H9 (cell line): ENCODE data around the gene TSPAN32. TPM values are rescaled to one million over a fixed set of nuclear protein-coding genes. Genes with fewer than 3 reads are reported as not detected.

Experiments
- DNase-seq: peaks from one replicate; pipeline ENCODE4 v3.0.0-alpha.2; 2017
- H2AFZ ChIP-seq: one replicate; pipeline ENCODE4 v1.6.1; 2013; ENCODE audit warnings: mild to moderate bottlenecking, low read length, control low read depth, moderate library complexity
- H2AK5ac ChIP-seq: 2 replicates; pipeline ENCODE4 v1.6.1; 2013; ENCODE audit warnings: low read length, control low read depth, mixed read lengths; ENCODE audit not compliant: insufficient read length
- H2BK120ac ChIP-seq: one replicate; pipeline ENCODE4 v1.6.1; 2013; ENCODE audit warnings: low read depth, mild to moderate bottlenecking, low read length, control low read depth, inconsistent platforms; ENCODE audit not compliant: poor library complexity, severe bottlenecking
- H2BK12ac ChIP-seq: 2 replicates; pipeline ENCODE4 v1.6.1; 2013; ENCODE audit warnings: low read length, control low read depth, mixed read lengths, low read depth; ENCODE audit not compliant: insufficient read length
- H2BK15ac ChIP-seq: 2 replicates; pipeline ENCODE4 v1.6.1; 2013; ENCODE audit warnings: low read depth, low read length, control low read depth
- H2BK20ac ChIP-seq: one replicate; pipeline ENCODE4 v1.6.1; 2013; ENCODE audit warnings: low read depth, mild to moderate bottlenecking, low read length, control low read depth, inconsistent platforms; ENCODE audit not compliant: poor library complexity, severe bottlenecking
- H2BK5ac ChIP-seq: 2 replicates; pipeline ENCODE4 v1.6.1; 2013; ENCODE audit warnings: low read length, control low read depth, mixed read lengths; ENCODE audit not compliant: insufficient read length
- H3K14ac ChIP-seq: 2 replicates; pipeline ENCODE4 v1.6.1; 2013; ENCODE audit warnings: low read length, control low read depth; ENCODE audit not compliant: insufficient read depth
- H3K18ac ChIP-seq: 2 replicates; pipeline ENCODE4 v1.6.1; 2013; ENCODE audit warnings: low read depth, mild to moderate bottlenecking, mixed read lengths, low read length, control low read depth; ENCODE audit not compliant: insufficient read length
- H3K23ac ChIP-seq: 2 replicates; pipeline ENCODE4 v1.6.1; 2013; ENCODE audit warnings: low read length, control low read depth, mixed read lengths, low read depth; ENCODE audit not compliant: insufficient read length
- H3K23me2 ChIP-seq: 2 replicates; pipeline ENCODE4 v1.6.1; 2013; ENCODE audit warnings: low read depth, mild to moderate bottlenecking, mixed read lengths, low read length, control low read depth; ENCODE audit not compliant: insufficient read length, poor library complexity, severe bottlenecking
- H3K27ac ChIP-seq: 2 replicates; pipeline ENCODE4 v1.5.1; 2013; ENCODE audit warnings: low read length, control low read depth, mixed read lengths, low read depth; ENCODE audit not compliant: insufficient read length
- H3K27me3 ChIP-seq: 2 replicates; pipeline ENCODE4 v1.6.1; 2013; ENCODE audit warnings: low read length, control low read depth, inconsistent platforms; ENCODE audit not compliant: insufficient read depth
- H3K4ac ChIP-seq: 2 replicates; pipeline ENCODE4 v1.6.1; 2013; ENCODE audit warnings: low read depth, mild to moderate bottlenecking, control low read depth, inconsistent platforms, low read length, moderate library complexity
- H3K4me1 ChIP-seq: 2 replicates; pipeline ENCODE4 v1.6.1; 2013; ENCODE audit warnings: low read length, control low read depth, inconsistent platforms; ENCODE audit not compliant: insufficient read depth
- H3K4me2 ChIP-seq: 2 replicates; pipeline ENCODE4 v1.6.1; 2013; ENCODE audit warnings: low read length, control low read depth, mixed read lengths; ENCODE audit not compliant: insufficient read length, insufficient read depth
- H3K56ac ChIP-seq: 2 replicates; pipeline ENCODE4 v1.6.1; 2013; ENCODE audit warnings: low read depth, mild to moderate bottlenecking, mixed read lengths, low read length, control low read depth; ENCODE audit not compliant: insufficient read length
- H3K79me1 ChIP-seq: 2 replicates; pipeline ENCODE4 v1.6.1; 2013; ENCODE audit warnings: low read depth, mild to moderate bottlenecking, moderate library complexity, low read length, control low read depth, inconsistent platforms; ENCODE audit not compliant: insufficient read depth, poor library complexity, severe bottlenecking
- H3K79me2 ChIP-seq: 2 replicates; pipeline ENCODE4 v1.6.1; 2013; ENCODE audit warnings: low read length, control low read depth, inconsistent platforms; ENCODE audit not compliant: insufficient read depth
- H3K9ac ChIP-seq: 2 replicates; pipeline ENCODE4 v1.6.1; 2013; ENCODE audit warnings: low read length, control low read depth, mixed read lengths; ENCODE audit not compliant: insufficient read length; ENCODE audit errors: extremely low read depth
- H3K9me3 ChIP-seq: one replicate; pipeline ENCODE4 v1.6.1; 2013; ENCODE audit warnings: low read depth, low read length, inconsistent platforms; ENCODE audit not compliant: control insufficient read depth
- H3T11ph ChIP-seq: one replicate; pipeline ENCODE4 v1.6.1; 2013; ENCODE audit warnings: mild to moderate bottlenecking, low read length, control low read depth, inconsistent platforms
- H4K20me1 ChIP-seq: one replicate; pipeline ENCODE4 v1.6.1; 2013; ENCODE audit not compliant: control insufficient read depth, insufficient read length, insufficient read depth
- H4K5ac ChIP-seq: 2 replicates; pipeline ENCODE4 v1.6.1; 2013; ENCODE audit warnings: low read depth, mild to moderate bottlenecking, mixed read lengths, low read length, control low read depth; ENCODE audit not compliant: insufficient read length
- H4K8ac ChIP-seq: replicated peaks from 2 replicates; pipeline ENCODE4 v1.6.1; 2013; ENCODE audit warnings: low read length, control low read depth, mixed read lengths, low read depth; ENCODE audit not compliant: insufficient read length
- H4K91ac ChIP-seq: 2 replicates; pipeline ENCODE4 v1.6.1; 2013; ENCODE audit warnings: low read depth, mild to moderate bottlenecking, moderate library complexity, mixed read lengths, low read length, control low read depth; ENCODE audit not compliant: insufficient read length
- H3K27ac Mint-ChIP-seq, 3 experiments: 2 replicates in 2 of 3; 3 replicates in 1 of 3; pipeline ENCODE4 v1.8.0; 2020 to 2021; ENCODE audit warnings: mixed read lengths in 3 of 3, mild to moderate bottlenecking in 1 of 3, moderate library complexity in 1 of 3
- H3K27me3 Mint-ChIP-seq: 2 replicates; pipeline ENCODE4 v1.8.0; 2021; ENCODE audit warnings: low read depth, mild to moderate bottlenecking, moderate library complexity, mixed read lengths
- H3K36me3 Mint-ChIP-seq, 3 experiments: 2 replicates in 2 of 3; 3 replicates in 1 of 3; pipeline ENCODE4 v1.8.0; 2020 to 2021; ENCODE audit warnings: low read depth in 3 of 3, mixed read lengths in 3 of 3; ENCODE audit not compliant: insufficient read depth in 1 of 3
- H3K4me1 Mint-ChIP-seq, 2 experiments: 2 replicates each; pipeline ENCODE4 v1.8.0; 2020; ENCODE audit warnings: mixed read lengths in 2 of 2
- H3K4me3 Mint-ChIP-seq, 2 experiments: 2 replicates in 1 of 2; 3 replicates in 1 of 2; pipeline ENCODE4 v1.8.0; 2020 to 2021; ENCODE audit warnings: mild to moderate bottlenecking in 2 of 2, mixed read lengths in 2 of 2, moderate library complexity in 1 of 2
- H3K9me3 Mint-ChIP-seq, 2 experiments: 2 replicates in 1 of 2; 3 replicates in 1 of 2; pipeline ENCODE4 v1.8.0; 2020; ENCODE audit warnings: mild to moderate bottlenecking in 2 of 2, mixed read lengths in 2 of 2, moderate library complexity in 1 of 2
- WGBS: extraction: QIAGEN DNeasy Blood & Tissue Kit; methylation state at CpG from one replicate; pipeline ENCODE4 v1.1.7; 2013; ENCODE audit warnings: missing lambda C conversion rate, low lambda C conversion rate, mixed read lengths; ENCODE audit not compliant: insufficient read length; ENCODE audit errors: extremely low coverage; 5-methylcytosine and 5-hydroxymethylcytosine counted together
- total RNA-seq: library from RNA; stranded (reverse); gene quantifications from 2 replicates; pipeline ENCODE4 v1.2.1, GENCODE V29; 2021
- TF ChIP-seq, protein P1 (sequence below): fragments of 200-600 bp; sonication (generic); conservative IDR thresholded peaks from 3 replicates; pipeline ENCODE4 v1.8.0; 2021; ENCODE audit warnings: antibody characterized with exemption, mild to moderate bottlenecking

TSPAN32 gene
- total RNA-seq, 1 experiment from 2014 or later = not detected

DNA sequence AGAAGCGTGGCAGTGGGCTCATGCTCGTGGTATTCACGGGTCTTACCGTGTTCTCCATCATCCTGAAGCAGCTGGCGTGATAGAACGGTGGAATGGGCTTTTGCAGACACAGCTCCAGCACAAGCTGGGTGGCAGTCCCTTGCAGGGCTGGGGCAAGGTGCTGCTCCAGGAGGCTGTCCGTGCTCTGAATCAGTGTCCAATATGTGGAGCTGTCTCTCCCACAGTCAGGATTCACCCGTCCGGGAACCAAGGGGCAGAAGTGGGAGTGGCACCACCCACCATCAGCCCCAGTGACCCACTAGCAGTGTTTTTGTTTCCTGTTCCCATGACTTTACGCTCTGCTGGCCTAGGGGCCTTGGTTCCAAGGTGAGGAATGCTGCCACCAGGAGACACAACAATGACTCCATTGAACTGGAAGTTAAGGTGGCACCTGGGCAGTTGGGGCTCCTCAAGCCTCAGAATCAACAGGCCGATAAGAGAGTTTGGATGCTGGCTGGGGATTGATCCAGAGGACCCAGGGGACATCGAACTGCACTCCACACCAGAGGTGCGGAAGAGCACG is 58.3 kb downstream of the TSPAN32 start:
- H3K9me3 Mint-ChIP-seq = peaks cover 15 to 16% of the 10 kb centered on the region in 2 experiments
- no peaks in the 10 kb centered on the region for H3K9me3 ChIP-seq
- no peak overlapping the region for H3K9ac ChIP-seq
- H2BK12ac ChIP-seq = no peak overlapping the region
- no peak for DNase-seq
- H3K27ac ChIP-seq = no peak overlapping the region
- H4K5ac ChIP-seq = no peak overlapping the region
- H3K4me2 ChIP-seq = no peak overlapping the region
- no CpG with 5 or more reads among the region's 14 CpGs for WGBS
- no peaks in the 10 kb centered on the region for H3K79me2 ChIP-seq
- H3K27me3 ChIP-seq = no peaks in the 10 kb centered on the region
- no peak overlapping the region for H2BK120ac ChIP-seq
- H4K8ac ChIP-seq = no peak overlapping the region
- H2AK5ac ChIP-seq = no peak overlapping the region
- H3K4me3 Mint-ChIP-seq = no peak overlapping the region
- no peaks in the 10 kb centered on the region for H3K4me1 ChIP-seq
- no peak overlapping the region for H3K56ac ChIP-seq
- peaks cover 2 to 8% (median 4%) of the 10 kb centered on the region in 3 experiments; a peak in 2 of 7 replicates for H3K36me3 Mint-ChIP-seq
- no peak overlapping the region for H3K18ac ChIP-seq
- no peak overlapping the region for H3K23ac ChIP-seq
- no peak overlapping the region for H3K4ac ChIP-seq
- no peak overlapping the region; a peak in 1 of 7 replicates for H3K27ac Mint-ChIP-seq
- H3K14ac ChIP-seq = peak overlapping the region; percentile 10; the same call in 1 of the 2 replicates
- H2BK15ac ChIP-seq = no peak overlapping the region
- TF ChIP-seq, protein P1, sequence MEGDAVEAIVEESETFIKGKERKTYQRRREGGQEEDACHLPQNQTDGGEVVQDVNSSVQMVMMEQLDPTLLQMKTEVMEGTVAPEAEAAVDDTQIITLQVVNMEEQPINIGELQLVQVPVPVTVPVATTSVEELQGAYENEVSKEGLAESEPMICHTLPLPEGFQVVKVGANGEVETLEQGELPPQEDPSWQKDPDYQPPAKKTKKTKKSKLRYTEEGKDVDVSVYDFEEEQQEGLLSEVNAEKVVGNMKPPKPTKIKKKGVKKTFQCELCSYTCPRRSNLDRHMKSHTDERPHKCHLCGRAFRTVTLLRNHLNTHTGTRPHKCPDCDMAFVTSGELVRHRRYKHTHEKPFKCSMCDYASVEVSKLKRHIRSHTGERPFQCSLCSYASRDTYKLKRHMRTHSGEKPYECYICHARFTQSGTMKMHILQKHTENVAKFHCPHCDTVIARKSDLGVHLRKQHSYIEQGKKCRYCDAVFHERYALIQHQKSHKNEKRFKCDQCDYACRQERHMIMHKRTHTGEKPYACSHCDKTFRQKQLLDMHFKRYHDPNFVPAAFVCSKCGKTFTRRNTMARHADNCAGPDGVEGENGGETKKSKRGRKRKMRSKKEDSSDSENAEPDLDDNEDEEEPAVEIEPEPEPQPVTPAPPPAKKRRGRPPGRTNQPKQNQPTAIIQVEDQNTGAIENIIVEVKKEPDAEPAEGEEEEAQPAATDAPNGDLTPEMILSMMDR = no peak
- H4K20me1 ChIP-seq = no peaks in the 10 kb centered on the region
- H2BK5ac ChIP-seq = no peak overlapping the region
- H3T11ph ChIP-seq = no peak overlapping the region
- peaks cover 14% of the 10 kb centered on the region for H3K27me3 Mint-ChIP-seq
- H3K79me1 ChIP-seq = no peaks in the 10 kb centered on the region
- H2BK20ac ChIP-seq = no peak overlapping the region
- no peak overlapping the region for H4K91ac ChIP-seq
- no peak overlapping the region for H2AFZ ChIP-seq
- peaks cover under 1% of the 10 kb centered on the region for H3K23me2 ChIP-seq
- H3K4me1 Mint-ChIP-seq = peaks cover 0 to 6% of the 10 kb centered on the region in 2 experiments; a peak in 1 of 4 replicates
